Forelimb muscle (tissue), 1 donor: Measurements from ENCODE around the gene ZCCHC14. TPM values are rescaled to one million over a fixed set of nuclear protein-coding genes. Genes with fewer than 3 reads are reported as not detected.
"Not testable (repeated sequence)": the region's sequence is repeated elsewhere in the genome, so short reads cannot be mapped to it uniquely, and the experiment has no call there.

ENCODE experiments used
- DNase-seq: peaks from one replicate; pipeline ENCODE4 v3.0.0-alpha.2; 2013; ENCODE audit warnings: low read depth
- polyA plus RNA-seq: library from polyadenylated mRNA; unstranded; fragments of 120-200 nt; gene quantifications from one replicate; pipeline ENCODE4 v1.2.1, GENCODE V29; 2013; ENCODE audit not compliant: insufficient read length

The ZCCHC14 gene
- polyA plus RNA-seq, 1 donor = 17.6 TPM

DNA sequence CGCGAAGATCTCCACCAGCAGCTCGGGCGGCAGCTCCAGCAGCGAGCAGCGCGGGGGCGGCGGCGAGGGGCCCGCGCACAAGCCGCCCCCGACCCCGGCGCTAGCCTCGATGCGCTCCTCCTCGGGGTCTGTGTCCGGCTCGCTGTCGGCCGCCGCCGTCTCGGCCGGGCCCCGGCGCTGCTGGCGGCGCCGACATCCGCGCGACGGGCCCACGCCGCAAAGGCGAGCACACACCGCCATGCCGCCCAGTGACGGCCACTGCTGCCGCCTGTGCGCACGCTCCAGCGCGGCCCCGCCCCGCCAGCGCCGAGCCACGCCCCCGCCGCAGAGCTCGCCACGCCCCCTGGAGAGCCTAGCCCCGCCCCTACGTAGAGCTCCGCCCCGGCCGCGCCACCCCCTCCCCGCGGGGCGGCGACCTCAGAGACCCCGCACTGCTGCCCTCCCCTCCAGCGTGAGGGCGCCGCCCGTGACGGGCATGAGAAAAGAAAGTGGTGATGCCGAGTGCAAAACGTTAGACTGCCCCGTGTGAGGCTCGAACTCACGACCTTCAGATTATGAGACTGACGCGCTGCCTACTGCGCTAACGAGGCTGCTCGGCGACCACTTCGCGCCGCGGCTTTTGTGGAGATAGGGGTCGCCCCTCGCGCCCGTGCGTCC is 109.2 kb downstream of the ZCCHC14 start, which contains the start of gene FBXO31:
Gene FBXO31, minus strand, starts transcription at position 272 of the 657 bp plus-strand sequence. Its CDS starts 32 bp downstream, at position 240.
- no peak for DNase-seq

DNA sequence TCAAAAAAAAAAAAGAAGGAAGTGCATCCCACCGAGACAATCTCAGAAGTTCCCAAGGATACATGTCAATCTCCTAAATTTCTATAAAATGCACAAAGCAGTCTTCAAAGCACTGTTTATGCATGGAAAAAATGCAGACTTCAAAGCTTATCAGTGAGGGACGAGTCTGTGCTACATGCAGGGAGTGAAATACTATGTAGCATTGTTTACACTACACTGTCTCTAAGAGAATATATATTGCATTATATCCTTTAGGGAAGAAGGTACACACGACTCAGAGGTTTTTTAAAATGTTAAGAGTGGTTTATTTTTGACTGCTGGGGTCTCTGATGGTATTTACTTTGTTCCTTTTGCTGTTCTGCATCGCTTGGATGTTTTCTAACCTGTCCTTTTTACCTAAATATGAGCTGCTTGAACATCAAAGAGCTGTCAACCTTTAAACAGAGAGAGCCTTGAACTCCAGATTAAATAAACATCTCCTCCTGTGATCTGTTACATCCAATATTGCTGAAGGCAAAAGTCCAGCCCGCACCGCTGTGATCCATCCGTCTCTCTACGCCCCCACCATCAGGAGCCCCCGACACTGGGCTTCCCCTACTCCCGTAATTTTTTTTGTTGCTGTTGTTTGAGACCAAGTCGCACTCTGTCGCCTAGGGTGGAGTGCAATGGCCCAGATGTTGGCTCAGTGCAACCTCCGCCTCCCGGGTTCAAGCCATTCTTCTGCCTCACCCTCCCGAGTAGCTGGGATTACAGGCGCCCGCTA is 110.6 kb downstream of the ZCCHC14 start:
- no peak for DNase-seq

DNA sequence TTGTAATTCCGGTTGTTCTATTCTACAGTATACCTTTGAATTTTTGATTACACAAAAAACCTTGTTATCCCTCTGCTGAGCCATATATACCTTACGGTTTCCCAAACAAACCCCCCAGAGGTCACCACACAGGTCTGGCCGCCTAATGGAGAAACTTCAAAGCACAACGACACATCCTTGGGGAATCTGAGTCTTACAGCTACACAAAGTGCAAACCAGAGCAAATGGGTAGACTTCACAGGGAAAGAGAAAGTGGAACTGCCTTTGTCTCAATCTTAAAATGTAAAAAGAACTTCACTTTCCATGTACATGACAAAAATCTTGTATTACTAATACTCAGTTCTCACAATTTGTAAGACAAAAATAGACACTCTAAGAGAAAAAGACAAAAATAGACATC is 111.9 kb downstream of the ZCCHC14 start:
- DNase-seq = no peak

DNA sequence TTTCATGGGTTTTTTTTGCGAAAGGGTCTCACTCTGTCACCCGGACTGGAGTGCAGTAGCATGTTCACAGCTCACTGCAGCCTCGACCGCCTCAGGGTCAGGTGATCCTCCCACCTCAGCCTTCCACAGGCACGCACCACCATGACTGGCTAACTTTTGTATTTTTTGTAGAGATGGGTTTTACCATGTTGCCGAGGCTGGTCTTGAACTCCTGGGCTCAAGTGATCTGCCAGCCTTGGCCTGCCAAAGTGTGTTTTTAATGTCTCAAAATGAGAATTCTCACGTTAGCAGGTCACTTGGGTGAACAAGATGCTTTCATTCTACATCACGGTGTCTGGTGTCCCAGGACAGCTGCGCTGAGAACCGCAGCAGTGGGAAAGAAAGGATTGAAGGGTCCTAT is 112.4 kb downstream of the ZCCHC14 start:
- no peak for DNase-seq

DNA sequence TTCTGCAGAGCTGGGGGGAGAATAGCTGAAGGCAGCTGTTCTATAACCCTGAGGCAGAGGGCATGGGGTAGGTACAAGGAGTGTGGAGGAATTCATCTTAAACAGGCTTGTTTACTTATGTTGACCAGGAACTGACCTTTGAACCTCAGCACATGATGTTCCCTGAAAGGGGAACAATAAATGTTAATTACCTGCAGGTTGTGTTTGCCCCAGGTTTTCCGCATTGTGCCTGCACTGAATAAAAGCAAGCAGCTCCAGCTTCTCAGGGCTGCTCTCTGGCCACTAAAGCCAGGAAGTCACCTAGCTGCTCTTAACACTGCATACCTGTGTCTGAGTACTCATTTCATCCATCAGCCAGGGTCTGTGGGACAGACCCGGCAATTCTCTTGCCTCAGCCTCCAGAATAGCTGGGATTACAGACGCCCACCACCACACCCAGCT is 113.5 kb downstream of the ZCCHC14 start:
- not testable (repeated sequence) for DNase-seq

DNA sequence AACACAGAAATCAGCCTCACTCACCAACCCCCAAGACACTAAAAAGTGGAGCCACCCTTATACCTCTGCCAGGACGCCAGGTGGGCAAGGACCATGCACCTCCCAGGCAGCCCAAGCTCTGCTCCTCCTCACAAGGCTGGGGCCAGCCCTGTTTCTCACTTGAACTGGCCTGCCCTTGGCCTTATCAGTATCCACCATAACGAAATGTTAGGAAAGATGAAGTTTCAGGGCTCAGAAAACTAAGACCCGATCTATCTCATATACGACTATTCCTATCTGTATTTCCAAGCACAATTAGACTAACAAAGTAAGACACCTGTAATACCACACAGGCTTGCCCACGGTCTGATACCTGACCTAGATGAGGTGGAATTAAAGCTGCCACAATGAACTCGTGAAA is 116.2 kb downstream of the ZCCHC14 start:
- DNase-seq = no peak

DNA sequence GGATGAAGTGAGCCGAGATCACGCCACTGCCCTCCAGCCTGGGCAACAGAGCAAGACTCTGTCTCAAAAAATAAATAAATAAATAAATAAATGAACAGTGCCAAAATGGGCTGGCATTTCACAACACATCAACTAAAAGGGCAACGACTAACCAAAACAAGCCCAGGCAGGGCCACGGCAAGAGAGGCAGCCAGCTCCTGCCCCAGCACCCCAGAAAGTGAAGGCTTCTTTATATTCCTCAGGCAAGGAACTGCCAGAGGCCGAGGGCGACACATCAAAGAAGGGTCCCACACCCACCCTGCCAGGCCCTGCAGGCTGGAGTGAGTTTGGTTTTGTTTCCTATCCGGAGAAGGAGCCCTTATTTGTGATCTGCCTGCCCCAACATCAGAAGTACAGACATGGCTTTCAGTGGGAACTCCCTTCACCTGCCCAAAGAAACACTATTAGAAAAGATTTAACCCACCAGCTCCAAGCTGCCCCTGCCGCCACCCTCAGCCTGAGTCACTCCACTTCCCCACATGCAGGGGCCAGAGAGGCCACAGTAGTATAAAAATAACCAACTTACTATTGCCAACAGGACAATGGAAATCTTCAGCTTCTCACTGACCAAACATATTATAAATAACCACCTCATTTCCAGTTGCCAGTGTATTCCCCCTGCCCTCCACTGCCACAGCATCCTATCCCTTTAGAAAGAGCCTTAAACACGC is 117.2 kb downstream of the ZCCHC14 start:
- DNase-seq = no peak

DNA sequence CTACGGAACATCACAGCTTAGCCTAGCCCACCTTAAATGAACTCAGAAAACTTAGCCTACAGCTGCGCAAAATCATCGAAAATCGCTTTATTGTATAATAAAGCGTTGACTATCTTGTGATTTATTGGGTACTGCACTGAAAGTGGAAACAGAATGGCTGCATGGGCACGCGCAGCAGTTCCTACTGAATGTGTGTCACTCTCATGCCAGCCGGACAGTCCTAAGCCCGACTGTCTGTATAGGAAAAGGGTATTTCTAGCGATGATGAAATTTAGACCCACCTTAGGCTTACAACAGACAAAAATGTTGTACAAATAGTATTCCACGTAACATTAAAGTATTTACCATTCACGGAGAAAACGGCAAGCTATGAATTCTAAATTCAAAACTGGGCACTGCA is 118.5 kb downstream of the ZCCHC14 start:
- DNase-seq = no peak

DNA sequence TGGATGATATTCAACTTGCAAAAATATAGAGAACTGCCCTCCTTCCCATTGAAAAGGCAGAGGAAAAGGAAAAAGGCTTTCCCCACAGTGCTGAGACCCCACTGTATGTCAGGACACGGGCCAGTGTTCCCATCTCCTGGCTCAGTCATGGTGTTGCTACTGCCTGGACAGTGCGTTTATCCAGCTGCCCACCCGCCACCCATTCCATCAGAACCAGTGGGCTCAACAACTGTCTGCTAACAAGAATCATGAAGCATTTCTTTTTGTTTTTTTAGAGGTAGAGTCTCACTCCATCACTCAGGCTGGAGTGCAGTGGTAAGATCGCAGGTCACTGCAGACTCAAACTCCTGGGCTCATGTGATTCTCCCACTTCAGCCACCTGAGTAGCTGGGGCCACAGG is 120.5 kb downstream of the ZCCHC14 start:
- no peak for DNase-seq

DNA sequence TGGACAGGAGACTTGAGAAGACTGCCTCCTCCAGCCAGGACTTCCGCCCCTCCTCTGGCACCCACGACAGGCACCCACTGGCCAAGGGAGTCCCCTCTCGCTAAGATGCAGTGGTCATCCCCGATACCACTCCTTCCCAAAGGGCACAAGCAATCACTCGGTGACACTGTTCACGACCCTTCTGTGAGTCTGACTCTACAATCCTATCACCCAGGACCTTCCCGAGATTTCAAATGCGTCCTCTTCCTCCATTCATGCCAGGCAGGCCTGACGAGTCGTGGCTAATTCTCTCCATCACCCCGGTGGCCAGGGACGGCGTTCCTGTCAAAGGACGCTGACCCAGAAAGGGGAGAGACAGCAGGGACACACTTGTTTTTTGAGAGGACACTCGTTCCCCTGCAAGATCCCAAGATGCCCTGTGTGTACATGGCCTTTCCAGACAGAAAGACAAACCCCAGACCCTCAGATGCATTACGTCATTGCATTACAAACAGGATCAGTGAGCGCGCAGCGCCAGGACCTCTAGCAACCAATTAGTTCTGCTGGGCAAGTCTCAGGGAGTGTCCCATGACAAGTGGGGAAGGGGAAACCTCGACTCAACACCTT is 121.5 kb downstream of the ZCCHC14 start:
- DNase-seq = no peak

DNA sequence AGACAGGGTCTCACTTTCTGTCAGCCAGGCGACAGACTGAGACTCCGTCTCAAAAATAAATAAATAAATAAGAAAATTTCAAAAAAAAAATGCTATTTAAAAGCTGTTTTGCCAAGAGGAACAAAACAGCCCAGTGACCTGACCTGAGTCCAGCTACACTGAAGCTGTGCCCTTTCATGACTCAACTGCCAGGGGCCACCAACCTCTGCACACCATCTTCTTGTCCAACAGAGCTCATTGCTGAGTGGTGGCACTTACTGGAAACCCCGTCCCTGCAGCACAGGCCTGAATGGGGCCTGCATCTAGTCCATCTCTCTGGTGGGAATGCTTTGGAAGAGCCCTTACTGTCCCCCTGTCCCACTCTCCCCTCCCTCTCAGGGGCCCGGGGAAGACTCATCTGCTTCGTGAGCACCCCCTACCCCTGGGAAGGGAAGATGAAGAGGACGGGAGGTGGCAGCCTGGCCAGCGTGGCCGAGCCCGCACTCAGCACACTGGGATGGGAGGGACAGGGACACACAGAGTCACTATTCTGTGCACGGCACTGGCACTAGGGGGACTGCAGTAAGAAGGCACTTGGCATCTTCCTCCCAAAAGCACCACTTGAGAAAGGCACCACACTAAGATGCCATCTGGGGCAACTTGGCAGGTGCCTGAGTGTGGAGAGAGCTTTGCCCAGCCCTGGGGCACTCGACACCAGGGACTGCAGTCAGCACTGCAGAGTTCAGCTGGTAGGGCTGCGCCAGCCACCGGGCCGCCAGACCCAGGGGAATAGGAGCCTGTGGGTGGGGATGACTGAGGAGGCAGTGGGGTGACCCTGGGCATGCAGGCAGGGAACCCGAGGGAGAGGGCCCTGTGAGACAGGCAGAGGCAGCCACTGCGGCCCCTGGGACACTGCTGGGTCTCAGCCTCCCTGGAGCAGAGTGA is 122.8 kb downstream of the ZCCHC14 start:
- no peak for DNase-seq

DNA sequence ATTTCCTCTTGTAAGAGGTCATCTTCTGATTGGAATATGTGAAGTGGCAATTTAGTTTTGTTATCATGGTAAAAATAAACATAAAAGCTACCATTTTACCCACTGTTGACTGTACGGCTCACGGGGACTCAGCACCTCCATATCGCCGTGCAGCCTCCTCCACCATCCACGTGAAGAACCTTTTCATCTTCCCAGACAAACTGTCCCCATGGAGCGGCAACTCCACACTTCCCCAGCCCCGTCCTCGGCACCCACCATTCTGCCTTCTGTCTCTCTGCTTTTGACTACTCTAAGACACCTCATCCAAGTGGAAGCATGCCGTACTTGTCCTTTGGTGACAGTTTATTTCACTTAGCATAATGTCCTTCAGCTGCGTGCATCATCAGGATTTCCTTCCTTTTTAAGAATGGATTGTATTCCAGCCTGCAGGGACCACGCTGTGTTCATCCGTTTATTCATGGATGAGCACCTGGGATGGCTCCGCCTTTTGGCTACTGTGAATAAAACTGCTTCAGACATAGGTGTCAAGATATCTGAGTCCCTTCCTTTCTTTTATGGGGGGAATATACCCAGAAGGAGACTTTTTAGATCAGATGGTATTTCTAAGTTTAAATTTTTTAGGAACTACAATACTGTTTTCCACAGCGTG is 123.6 kb downstream of the ZCCHC14 start:
- no peak for DNase-seq

DNA sequence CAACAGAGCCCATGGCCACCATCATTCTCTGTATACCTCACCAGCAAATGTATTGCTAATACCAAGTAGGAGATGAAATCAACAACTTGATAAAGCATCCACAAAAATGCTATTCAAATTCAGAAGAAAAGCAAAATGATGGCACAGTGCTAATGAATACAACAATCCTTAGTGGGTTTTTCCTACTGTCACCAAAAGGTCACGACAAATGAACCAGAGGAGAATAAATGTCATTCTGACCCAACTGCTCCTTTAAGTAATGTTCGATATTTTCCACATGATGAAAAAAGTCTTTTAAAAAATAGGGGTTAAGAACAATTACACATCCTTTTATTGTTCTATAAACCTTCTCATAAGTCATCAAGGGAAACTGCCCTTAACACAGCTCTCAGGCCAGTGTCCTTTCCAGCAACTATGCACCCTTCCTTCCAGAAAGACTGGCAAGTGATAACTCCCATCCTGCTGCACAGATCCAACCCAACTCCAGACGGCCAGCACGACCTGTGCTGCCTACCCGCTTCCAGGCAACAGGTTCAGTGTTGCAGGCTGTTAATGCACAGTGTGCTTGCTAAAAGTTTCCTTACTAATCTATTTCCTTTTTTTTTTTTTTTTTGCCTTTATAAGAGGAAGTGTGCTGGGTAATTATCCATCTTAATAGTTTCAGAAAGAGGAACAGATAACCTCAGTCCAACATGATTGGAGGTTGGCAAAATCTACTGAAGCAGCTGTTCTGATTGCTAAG is 124.6 kb downstream of the ZCCHC14 start:
- no peak for DNase-seq

DNA sequence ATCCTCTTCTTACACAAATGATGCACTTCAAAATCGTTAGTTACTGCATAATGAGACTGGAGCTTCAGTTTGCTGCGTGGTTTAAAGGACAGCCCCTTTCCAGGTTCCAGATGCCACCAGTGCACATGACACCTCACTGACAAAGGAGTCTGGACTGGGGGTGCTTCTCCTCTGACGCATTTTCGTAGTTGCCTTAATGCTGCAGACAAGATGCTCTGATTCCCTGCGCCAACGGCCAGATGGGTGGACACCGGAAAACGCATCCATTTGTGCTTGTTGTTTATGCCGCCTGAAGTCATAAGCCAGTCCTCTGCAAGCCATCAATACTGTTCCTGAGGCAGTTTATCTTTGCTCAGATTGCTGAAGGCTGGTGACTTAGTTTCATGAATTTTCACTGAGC is 125.3 kb downstream of the ZCCHC14 start:
- no peak for DNase-seq

DNA sequence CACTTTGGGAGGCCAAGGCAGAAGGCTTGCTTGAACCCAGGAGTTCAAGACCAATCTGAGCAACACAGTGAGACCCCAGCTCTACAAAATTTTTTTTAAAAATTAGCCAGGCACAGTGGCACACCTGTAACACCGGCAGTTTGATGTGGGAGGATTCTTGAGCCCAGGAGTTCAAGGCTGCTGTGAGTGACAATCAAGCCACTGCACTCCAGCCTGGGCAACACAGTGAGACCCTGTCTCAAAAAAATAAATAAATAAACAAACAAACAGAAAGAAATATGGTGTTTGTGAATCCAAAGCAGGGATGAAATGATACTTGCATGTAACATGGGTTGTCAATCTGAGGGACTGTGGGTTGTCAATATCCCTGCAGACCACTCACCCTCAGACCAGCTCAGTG is 125.9 kb downstream of the ZCCHC14 start:
- DNase-seq = no peak

DNA sequence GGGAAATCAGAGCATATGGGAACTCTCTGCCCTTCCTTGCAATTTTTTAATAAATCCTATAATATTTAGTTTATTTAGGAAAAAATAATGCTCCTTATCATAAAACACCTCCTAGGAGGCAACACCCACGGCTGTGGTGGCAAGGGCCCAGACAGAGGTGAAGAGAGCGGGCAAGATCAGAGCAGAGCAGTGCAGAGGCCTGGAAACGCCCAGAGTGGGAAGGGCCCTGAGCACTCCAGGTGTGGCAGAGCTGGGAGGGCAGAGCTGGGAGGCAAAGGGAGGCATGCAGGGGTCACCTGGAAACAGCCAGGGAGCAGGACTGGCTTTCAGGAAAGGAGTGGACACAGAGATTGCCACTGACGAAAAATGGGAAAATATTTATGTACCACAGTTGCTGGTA is 126.5 kb downstream of the ZCCHC14 start:
- no peak for DNase-seq

DNA sequence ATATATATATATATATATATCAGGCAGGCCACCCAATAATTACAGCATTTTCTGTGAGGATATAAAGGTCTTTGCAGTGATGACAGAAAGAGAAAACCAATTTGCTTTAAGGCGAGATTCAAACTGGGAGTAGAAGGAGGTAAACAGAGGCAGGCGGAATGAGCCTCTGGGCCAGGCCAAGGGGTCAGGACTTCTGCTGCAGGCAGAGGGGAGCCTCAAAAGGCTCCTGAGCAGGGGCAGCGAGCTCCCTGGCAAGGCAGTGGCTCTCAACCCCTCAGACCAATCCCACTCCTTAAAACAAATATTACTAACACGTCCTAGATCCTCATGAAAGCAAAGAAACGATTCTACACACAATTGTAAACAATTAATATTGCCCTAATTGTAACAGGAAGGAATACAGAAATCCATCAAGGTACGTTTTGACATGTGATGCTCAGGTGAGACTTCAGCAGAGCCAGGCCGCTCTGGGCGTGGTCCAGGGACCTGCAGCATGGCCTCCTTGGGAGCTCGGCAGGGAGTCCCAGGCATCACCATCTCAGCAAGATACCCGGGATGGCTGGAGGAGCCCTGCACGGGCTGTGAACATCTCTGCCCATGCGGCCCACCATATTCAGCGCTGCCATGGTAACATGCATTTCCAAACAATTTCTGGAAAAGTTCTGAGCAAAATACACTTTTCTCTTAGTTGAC is 127.7 kb downstream of the ZCCHC14 start:
- DNase-seq = no peak

DNA sequence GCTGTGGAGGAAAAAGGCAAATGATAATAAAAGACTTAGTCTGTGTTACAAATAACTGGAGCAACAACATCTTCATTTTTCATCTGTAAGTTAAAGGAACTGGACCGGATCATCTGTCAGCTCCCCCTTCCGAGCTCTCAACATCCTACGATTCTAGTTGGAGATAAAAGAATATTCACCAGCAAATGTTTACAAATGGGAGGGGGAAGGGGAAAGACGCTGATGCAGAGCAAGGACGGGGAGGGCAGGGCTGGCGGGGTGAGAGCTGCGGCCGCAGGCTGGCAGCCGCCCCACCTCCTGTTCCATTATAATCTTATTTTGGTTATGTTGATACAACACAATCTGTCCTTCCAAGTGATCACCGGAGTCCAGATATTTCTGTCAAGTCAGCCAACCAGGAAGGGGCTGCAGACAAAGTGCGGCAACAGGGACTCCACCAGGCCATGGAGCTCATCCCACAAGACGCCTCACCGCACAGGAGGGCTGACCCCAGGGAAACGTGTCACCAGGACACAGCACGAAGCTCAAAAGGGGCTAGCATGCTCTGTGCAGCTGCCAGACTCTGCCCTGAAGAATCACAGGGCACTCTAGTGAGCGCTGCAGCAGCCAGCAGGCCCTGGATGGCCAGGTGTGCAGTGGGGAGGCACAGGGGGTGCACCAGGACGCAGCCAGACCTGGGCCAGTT is 128.9 kb downstream of the ZCCHC14 start:
- DNase-seq = no peak
